Keratinocyte (primary cell): ENCODE results near the gene FBXO31. TPM values are rescaled to one million over a fixed set of nuclear protein-coding genes. Genes with fewer than 3 reads are reported as not detected.

Experiments used
- DNase-seq: peaks from one replicate; pipeline ENCODE4 v3.0.0-alpha.2; 2011; ENCODE audit warnings: low read depth, missing footprints, low spot score
- FAIRE-seq: peaks from 2 replicates; lab custom pipeline; 2011; peaks lifted over from hg19 to GRCh38; lab: Jason Lieb, UNC
- H2AFZ ChIP-seq: 2 replicates; pipeline ENCODE4 v1.6.0; 2012; ENCODE audit warnings: low read length, control low read depth, inconsistent platforms; ENCODE audit not compliant: control insufficient read depth
- H3K27ac ChIP-seq: 2 replicates; pipeline ENCODE4 v1.5.1; 2011; ENCODE audit warnings: low read length; ENCODE audit not compliant: control insufficient read depth, insufficient read depth
- H3K27me3 ChIP-seq: 3 replicates; pipeline ENCODE4 v1.6.0; 2011; ENCODE audit warnings: low read length; ENCODE audit not compliant: control insufficient read depth, insufficient read depth; ENCODE audit errors: extremely low read depth
- H3K36me3 ChIP-seq, 2 experiments: 2 replicates in 1 of 2; 3 replicates in 1 of 2; pipeline ENCODE4 v1.5.1; 2011; ENCODE audit warnings: low read length in 2 of 2, mild to moderate bottlenecking in 1 of 2; ENCODE audit not compliant: control insufficient read depth in 2 of 2, insufficient read depth in 2 of 2; ENCODE audit errors: extremely low read depth in 1 of 2
- H3K4me1 ChIP-seq: 3 replicates; pipeline ENCODE4 v1.5.1; 2011; ENCODE audit warnings: low read length; ENCODE audit not compliant: control insufficient read depth, insufficient read depth; ENCODE audit errors: extremely low read depth
- H3K4me2 ChIP-seq: 3 replicates; pipeline ENCODE4 v1.6.0; 2011; ENCODE audit warnings: low read depth, low read length; ENCODE audit not compliant: control insufficient read depth, insufficient read depth; ENCODE audit errors: extremely low read depth
- H3K4me3 ChIP-seq, 3 experiments: fragments of 200-600 bp in 1 of 3; sonication (generic) in 1 of 3; 2 replicates in 2 of 3; 3 replicates in 1 of 3; pipeline ENCODE4 v1.5.1; 2011 to 2016; ENCODE audit warnings: low read length in 3 of 3, mild to moderate bottlenecking in 3 of 3, control low read depth in 2 of 3, inconsistent platforms in 1 of 3, low read depth in 1 of 3, mixed read lengths in 1 of 3, mixed run types in 1 of 3, moderate library complexity in 1 of 3; ENCODE audit not compliant: control insufficient read depth in 2 of 3, insufficient read depth in 2 of 3; ENCODE audit errors: extremely low read depth in 1 of 3
- H3K79me2 ChIP-seq: 2 replicates; pipeline ENCODE4 v1.6.0; 2012; ENCODE audit warnings: low read length; ENCODE audit not compliant: control insufficient read depth, insufficient read depth
- H3K9ac ChIP-seq: 3 replicates; pipeline ENCODE4 v1.6.0; 2011; ENCODE audit warnings: low read length; ENCODE audit not compliant: control insufficient read depth, insufficient read depth; ENCODE audit errors: extremely low read depth
- H3K9me1 ChIP-seq: 3 replicates; pipeline ENCODE4 v1.6.0; 2011; ENCODE audit warnings: low read length; ENCODE audit not compliant: control insufficient read depth, insufficient read depth; ENCODE audit errors: extremely low read depth
- H3K9me3 ChIP-seq: 2 replicates; pipeline ENCODE4 v1.5.1; 2012; ENCODE audit warnings: low read depth, low read length; ENCODE audit not compliant: control insufficient read depth
- H4K20me1 ChIP-seq: 3 replicates; pipeline ENCODE4 v1.6.0; 2011; ENCODE audit warnings: low read length; ENCODE audit not compliant: control insufficient read depth, insufficient read depth; ENCODE audit errors: extremely low read depth
- EZH2 ChIP-seq: IDR thresholded peaks from one replicate; pipeline ENCODE4 v1.6.1; 2012; ENCODE audit warnings: inconsistent platforms, mild to moderate bottlenecking, low read length, moderate library complexity
- dilution Hi-C: fragments of 300-500 bp; cut with MboI; formaldehyde crosslinking; loops from one replicate; pipeline ENCODE4 v1.7.0; 2020; ENCODE audit warnings: low sequenced_read_pairs; ENCODE audit not compliant: extremely low pct_ligation_motif_present
- polyA plus RNA-seq, 5 experiments: library from polyadenylated mRNA; depleted of rRNA in 3 of 5; stranded (reverse) in 3 of 5; stranded (forward) in 1 of 5; unstranded in 1 of 5; fragments of >200 nt; gene quantifications; 1 replicate in 1 of 5; 2 replicates in 3 of 5; 3 replicates in 1 of 5; pipeline versions ENCODE4 v1.2.1 to v1.2.3, GENCODE V29; 2011 to 2012; ENCODE audit warnings: missing spikeins in 2 of 5, low read depth in 1 of 5, low replicate concordance in 1 of 5
- TF ChIP-seq, protein P1 (sequence below), 3 experiments: IDR thresholded peaks in 1 of 3; conservative IDR thresholded peaks in 1 of 3; optimal IDR thresholded peaks in 1 of 3; 2 replicates in 2 of 3; 3 replicates in 1 of 3; pipeline versions ENCODE3 to v1.5.1; 2011; ENCODE audit warnings: low read length in 3 of 3, mild to moderate bottlenecking in 3 of 3, moderate library complexity in 2 of 3, control low read depth in 1 of 3, inconsistent platforms in 1 of 3; ENCODE audit not compliant: insufficient read depth in 2 of 3; ENCODE audit errors: extremely low read depth in 1 of 3

The FBXO31 gene
- polyA plus RNA-seq, 1 donor (not counting 4 experiments of a cell fraction or from before 2014, with no cell fraction given): 17.0 TPM

DNA sequence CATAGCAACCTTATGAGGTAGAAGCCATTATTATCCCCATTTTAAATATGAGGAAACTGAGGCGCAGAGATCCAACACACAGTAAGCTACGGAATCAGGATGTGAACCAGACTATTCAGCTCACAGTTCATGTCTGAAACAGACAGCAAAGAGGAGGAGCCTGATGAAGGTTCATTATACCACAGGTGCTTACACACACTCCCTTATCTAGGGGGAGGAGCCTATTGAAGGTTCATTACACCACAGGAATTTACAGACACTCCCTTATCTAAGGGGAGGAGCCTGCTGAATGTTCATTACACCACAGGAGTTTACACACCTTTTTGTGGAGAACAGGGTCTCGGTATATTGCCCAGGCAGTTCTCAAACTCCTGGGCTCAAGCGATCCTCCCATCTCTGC lies 88.3 kb downstream of the FBXO31 start:
- DNase-seq: no peak
- H3K36me3 ChIP-seq: no peaks in the 10 kb centered on the region

DNA sequence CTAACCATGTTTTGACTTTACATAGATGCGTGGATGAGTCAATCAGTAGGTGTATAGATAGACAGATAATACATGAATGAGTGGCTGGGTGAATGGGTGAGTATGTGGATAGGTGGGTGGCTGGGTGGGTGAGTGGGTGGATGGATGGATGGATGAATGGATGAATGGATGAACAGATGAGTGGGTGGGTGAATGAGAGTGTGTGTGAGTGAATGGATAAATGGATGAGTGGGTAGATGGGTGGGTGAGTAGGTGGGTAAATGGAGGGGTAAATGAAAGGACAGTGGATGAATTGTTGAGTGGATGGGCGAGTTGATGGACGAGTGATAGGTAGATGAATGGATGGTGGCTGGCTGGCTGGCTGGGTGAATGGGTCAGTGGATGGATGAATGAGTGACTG lies 89.6 kb downstream of the FBXO31 start:
- H3K4me1 ChIP-seq: peaks cover 2% of the 10 kb centered on the region
- H3K4me3 ChIP-seq: no peak overlapping the region
- no peaks in the 10 kb centered on the region for H3K9me1 ChIP-seq
- no peaks in the 10 kb centered on the region for H3K9me3 ChIP-seq
- H3K36me3 ChIP-seq: no peaks in the 10 kb centered on the region
- H4K20me1 ChIP-seq: no peaks in the 10 kb centered on the region
- no peak overlapping the region for H2AFZ ChIP-seq
- H3K27me3 ChIP-seq: no peaks in the 10 kb centered on the region
- TF ChIP-seq, protein P1, sequence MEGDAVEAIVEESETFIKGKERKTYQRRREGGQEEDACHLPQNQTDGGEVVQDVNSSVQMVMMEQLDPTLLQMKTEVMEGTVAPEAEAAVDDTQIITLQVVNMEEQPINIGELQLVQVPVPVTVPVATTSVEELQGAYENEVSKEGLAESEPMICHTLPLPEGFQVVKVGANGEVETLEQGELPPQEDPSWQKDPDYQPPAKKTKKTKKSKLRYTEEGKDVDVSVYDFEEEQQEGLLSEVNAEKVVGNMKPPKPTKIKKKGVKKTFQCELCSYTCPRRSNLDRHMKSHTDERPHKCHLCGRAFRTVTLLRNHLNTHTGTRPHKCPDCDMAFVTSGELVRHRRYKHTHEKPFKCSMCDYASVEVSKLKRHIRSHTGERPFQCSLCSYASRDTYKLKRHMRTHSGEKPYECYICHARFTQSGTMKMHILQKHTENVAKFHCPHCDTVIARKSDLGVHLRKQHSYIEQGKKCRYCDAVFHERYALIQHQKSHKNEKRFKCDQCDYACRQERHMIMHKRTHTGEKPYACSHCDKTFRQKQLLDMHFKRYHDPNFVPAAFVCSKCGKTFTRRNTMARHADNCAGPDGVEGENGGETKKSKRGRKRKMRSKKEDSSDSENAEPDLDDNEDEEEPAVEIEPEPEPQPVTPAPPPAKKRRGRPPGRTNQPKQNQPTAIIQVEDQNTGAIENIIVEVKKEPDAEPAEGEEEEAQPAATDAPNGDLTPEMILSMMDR (optimal IDR thresholded peaks at IDR 0.05 in 1 of 3, IDR thresholded peaks at IDR 0.05 in 1 of 3, conservative IDR thresholded peaks at IDR 0.05 in 1 of 3; ENCODE audit: extremely low read depth in 1 of 3, insufficient read depth in 2 of 3, low read length in 3 of 3): no peak
- TF ChIP-seq EZH2: no peak
- H3K27ac ChIP-seq: no peak overlapping the region
- H3K4me2 ChIP-seq: no peak overlapping the region
- H3K79me2 ChIP-seq: no peaks in the 10 kb centered on the region
- DNase-seq (no peak), FAIRE-seq (no peak)
- dilution Hi-C loops: no loop called here
- H3K9ac ChIP-seq: no peak overlapping the region

More for the DNA sequence above, 88.3 kb downstream of the FBXO31 start:
- H3K27me3 ChIP-seq: no peaks in the 10 kb centered on the region
- H3K79me2 ChIP-seq: no peaks in the 10 kb centered on the region
- H3K9ac ChIP-seq: no peak overlapping the region
- no peak for TF ChIP-seq EZH2
- TF ChIP-seq, protein P1 (optimal IDR thresholded peaks at IDR 0.05 in 1 of 3, IDR thresholded peaks at IDR 0.05 in 1 of 3, conservative IDR thresholded peaks at IDR 0.05 in 1 of 3; ENCODE audit: extremely low read depth in 1 of 3, insufficient read depth in 2 of 3, low read length in 3 of 3): no peak
- H3K4me2 ChIP-seq: no peak overlapping the region
- H3K4me3 ChIP-seq: no peak overlapping the region
- no peaks in the 10 kb centered on the region for H3K9me3 ChIP-seq
- FAIRE-seq: peak; percentile 78
- no peaks in the 10 kb centered on the region for H3K9me1 ChIP-seq
- H2AFZ ChIP-seq: no peak overlapping the region
- no peak overlapping the region for H3K27ac ChIP-seq
- dilution Hi-C loops: no loop called here
- no peaks in the 10 kb centered on the region for H4K20me1 ChIP-seq
- H3K4me1 ChIP-seq: peaks cover 2% of the 10 kb centered on the region
